Lower lobe of right lung (tissue), 2 donors: ENCODE measurements around the gene SPATA16. TPM values are rescaled to one million over a fixed set of nuclear protein-coding genes. Genes with fewer than 3 reads are reported as not detected.

Experiments used
- ATAC-seq, 2 donors: fragments of 200-7000 bp; cut with Tn5 transposase; one replicate each; pipeline ENCODE4 v1.9.1; 2020 to 2022; ENCODE audit warnings: mild to moderate bottlenecking in 2 of 2, moderate library complexity in 2 of 2
- DNase-seq: peaks from one replicate; pipeline ENCODE4 v3.0.0-alpha.2; 2020
- H3K27ac ChIP-seq: fragments of 200-600 bp; one replicate; pipeline ENCODE4 v1.8.0; 2022
- H3K27me3 ChIP-seq: fragments of 200-600 bp; one replicate; pipeline ENCODE4 v1.8.0; 2022; ENCODE audit warnings: low read depth
- H3K36me3 ChIP-seq: fragments of 200-600 bp; one replicate; pipeline ENCODE4 v1.8.0; 2022; ENCODE audit warnings: mild to moderate bottlenecking
- H3K4me1 ChIP-seq: fragments of 200-600 bp; one replicate; pipeline ENCODE4 v1.8.0; 2022
- H3K4me3 ChIP-seq: fragments of 200-600 bp; one replicate; pipeline ENCODE4 v1.8.0; 2022; ENCODE audit warnings: mild to moderate bottlenecking
- H3K9me3 ChIP-seq: fragments of 200-600 bp; one replicate; pipeline ENCODE4 v1.8.0; 2022
- CTCF ChIP-seq: fragments of 200-600 bp; IDR thresholded peaks from one replicate; pipeline ENCODE4 v1.8.0; 2022; ENCODE audit warnings: antibody characterized with exemption, mild to moderate bottlenecking
- intact Hi-C: fragments of 100-400 bp; cut with DNase I; formaldehyde crosslinking; loops from one replicate; pipeline ENCODE4 v1.11.0; 2022
- total RNA-seq: library from RNA; stranded (reverse); fragmentation: NEBNext Ultra II Directional; extraction: Animal tissue kit (Norgen Biotek cat#: 25700); gene quantifications from one replicate; pipeline ENCODE4 v1.2.1, GENCODE V29; 2021
- donor health status: DM: no; HTN: yes; CAD: no; lungs with severe emphysema.

The SPATA16 gene
- total RNA-seq, 1 donor from 2014 or later = not detected

- Histone ChIP-seq H3K36me3 (no peaks in the 10 kb centered on the region), H3K27ac (no peak overlapping the region), H3K4me3 (no peak overlapping the region), H3K27me3 (no peaks in the 10 kb centered on the region), H3K9me3 (no peaks in the 10 kb centered on the region), H3K4me1 (no peaks in the 10 kb centered on the region)
- DNase-seq (no peak), ATAC-seq (no peak)
- TF ChIP-seq CTCF = no peak
- intact Hi-C loops = no loop called here
These were observed 42.1 kb downstream of the SPATA16 start for GRCh38 chr3:173098959-173099358.

GRCh38 chr3:173096994-173097785, 43.8 kb downstream of the SPATA16 start:
- no peaks in the 10 kb centered on the region for H3K36me3 ChIP-seq
- H3K9me3 ChIP-seq = no peaks in the 10 kb centered on the region
- ATAC-seq (no peak), DNase-seq (no peak)
- intact Hi-C loops = no loop called here
- no peak overlapping the region for H3K4me3 ChIP-seq
- H3K4me1 ChIP-seq = no peaks in the 10 kb centered on the region
- H3K27me3 ChIP-seq = no peaks in the 10 kb centered on the region
- TF ChIP-seq CTCF = no peak
- no peak overlapping the region for H3K27ac ChIP-seq

GRCh38 chr3:173096140-173096539, 44.9 kb downstream of the SPATA16 start:
- intact Hi-C loops = no loop called here
- Histone ChIP-seq H3K4me1 (no peaks in the 10 kb centered on the region), H3K4me3 (no peak overlapping the region), H3K36me3 (no peaks in the 10 kb centered on the region), H3K27me3 (no peaks in the 10 kb centered on the region), H3K9me3 (no peaks in the 10 kb centered on the region), H3K27ac (no peak overlapping the region)
- ATAC-seq (no peak), DNase-seq (no peak)
- TF ChIP-seq CTCF = no peak

GRCh38 chr3:173092038-173092437, 49.0 kb downstream of the SPATA16 start:
- Histone ChIP-seq H3K27me3 (no peaks in the 10 kb centered on the region), H3K36me3 (no peaks in the 10 kb centered on the region), H3K4me3 (no peak overlapping the region), H3K9me3 (no peaks in the 10 kb centered on the region), H3K4me1 (no peaks in the 10 kb centered on the region), H3K27ac (no peak overlapping the region)
- no peak for DNase-seq
- TF ChIP-seq CTCF = no peak
- ATAC-seq = no peak
- intact Hi-C loops = no loop called here

- H3K9me3 ChIP-seq = no peaks in the 10 kb centered on the region
- H3K27me3 ChIP-seq = no peaks in the 10 kb centered on the region
- no peaks in the 10 kb centered on the region for H3K36me3 ChIP-seq
- DNase-seq = no peak
- TF ChIP-seq CTCF = no peak
- H3K4me3 ChIP-seq = no peak overlapping the region
- H3K27ac ChIP-seq = no peak overlapping the region
- no peaks in the 10 kb centered on the region for H3K4me1 ChIP-seq
- no peak for ATAC-seq
- intact Hi-C loops = no loop called here
These were observed 50.5 kb downstream of the SPATA16 start for GRCh38 chr3:173090492-173090891.
